ENCODE data around the gene CR1. TPM values are rescaled to one million over a fixed set of nuclear protein-coding genes. Genes with fewer than 3 reads are reported as not detected.
"Not testable (repeated sequence)": the region's sequence is repeated elsewhere in the genome, so short reads cannot be mapped to it uniquely, and the experiment has no call there.

Gene CR1
- polyA plus RNA-seq, 3 donors, result 11.3 to 30.8 (median 26.5) TPM

GRCh38 chr1:207620543-207620893 lies 124.6 kb downstream of the CR1 start:
- no peak overlapping the region for H3K4me2 ChIP-seq (replicated peaks; ENCODE audit: extremely low read depth, low read length, poor library complexity, severe bottlenecking)
- no peak overlapping the region for H3K27ac Mint-ChIP-seq
- no CpG with 5 or more reads among the region's 2 CpGs for WGBS (ENCODE audit: insufficient coverage)

GRCh38 chr1:207625504-207626071 lies 129.6 kb downstream of the CR1 start:
- peaks cover 0 to 82% of the 10 kb centered on the region in 2 donors for H3K36me3 ChIP-seq (replicated peaks in 1 of 2; ENCODE audit: control insufficient read depth in 1 of 2, insufficient read depth in 2 of 2, low read length in 2 of 2)
- H3K9me3 Mint-ChIP-seq; H2AFZ ChIP-seq (ENCODE audit: insufficient read depth, low read depth, low read length, poor library complexity, severe bottlenecking); H3K4me1 ChIP-seq (ENCODE audit: control insufficient read depth in 1 of 2, insufficient read depth in 2 of 2, low read length in 2 of 2); H3K79me2 ChIP-seq (ENCODE audit: insufficient read depth, low read length); H3K4me3 Mint-ChIP-seq; H3K27me3 Mint-ChIP-seq (ENCODE audit: low read depth in 3 of 3); H3K9ac ChIP-seq (ENCODE audit: insufficient read depth, low read length, poor library complexity, severe bottlenecking); H3K4me2 ChIP-seq (replicated peaks; ENCODE audit: extremely low read depth, low read length, poor library complexity, severe bottlenecking); H3K4me3 ChIP-seq (replicated peaks in 1 of 3; ENCODE audit: low read depth in 2 of 3, low read length in 3 of 3); intact Hi-C loops (cut with micrococcal nuclease); H3K27ac ChIP-seq (ENCODE audit: low read depth in 1 of 2, low read length in 2 of 2); H3K27me3 ChIP-seq (ENCODE audit: control insufficient read depth in 2 of 2, insufficient read depth in 2 of 2, low read length in 2 of 2); DNase-seq; H4K20me1 ChIP-seq (ENCODE audit: insufficient read depth, low read length); H3K9me3 ChIP-seq (replicated peaks in 1 of 2; ENCODE audit: control insufficient read depth in 1 of 2, insufficient read depth in 1 of 2, low read length in 2 of 2); H3K4me1 Mint-ChIP-seq: not testable (repeated sequence)
- no CpG with 5 or more reads among the region's 1 CpG for WGBS (ENCODE audit: insufficient coverage)
- Mint-ChIP-seq H3K27ac (peak overlapping the region in 1 of 7 donors; percentile 16), H3K36me3 (peaks cover 75 to 82% of the 10 kb centered on the region in 2 donors)

More at GRCh38 chr1:207620543-207620893, 124.6 kb downstream of the CR1 start:
- Mint-ChIP-seq H3K4me3 (no peak overlapping the region), H3K36me3 (peaks cover 75 to 90% of the 10 kb centered on the region in 2 donors), H3K9me3 (peaks cover 2 to 6% (median 4%) of the 10 kb centered on the region in 7 donors), H3K27me3 (ENCODE audit: low read depth in 3 of 3) (no peaks in the 10 kb centered on the region), H3K4me1 (peaks cover 2% of the 10 kb centered on the region)
- peaks cover 3 to 4% of the 10 kb centered on the region in 2 donors for H3K4me1 ChIP-seq (ENCODE audit: control insufficient read depth in 1 of 2, insufficient read depth in 2 of 2, low read length in 2 of 2)
- H3K9ac ChIP-seq (ENCODE audit: insufficient read depth, low read length, poor library complexity, severe bottlenecking), result no peak overlapping the region
- peaks cover 9 to 91% of the 10 kb centered on the region in 2 donors for H3K36me3 ChIP-seq (replicated peaks in 1 of 2; ENCODE audit: control insufficient read depth in 1 of 2, insufficient read depth in 2 of 2, low read length in 2 of 2)
- DNase-seq, result no peak
- H3K79me2 ChIP-seq (ENCODE audit: insufficient read depth, low read length), result no peaks in the 10 kb centered on the region
- H4K20me1 ChIP-seq (ENCODE audit: insufficient read depth, low read length), result no peaks in the 10 kb centered on the region
- no peak overlapping the region for H3K27ac ChIP-seq (ENCODE audit: low read depth in 1 of 2, low read length in 2 of 2)
- intact Hi-C loops (cut with micrococcal nuclease), result no loop called here
- H3K4me3 ChIP-seq (replicated peaks in 1 of 3; ENCODE audit: low read depth in 2 of 3, low read length in 3 of 3), result no peak overlapping the region
- H3K27me3 ChIP-seq (ENCODE audit: control insufficient read depth in 2 of 2, insufficient read depth in 2 of 2, low read length in 2 of 2), result no peaks in the 10 kb centered on the region
- peaks cover 0 to 6% of the 10 kb centered on the region in 2 donors for H3K9me3 ChIP-seq (replicated peaks in 1 of 2; ENCODE audit: control insufficient read depth in 1 of 2, insufficient read depth in 1 of 2, low read length in 2 of 2)
- H2AFZ ChIP-seq (ENCODE audit: insufficient read depth, low read depth, low read length, poor library complexity, severe bottlenecking), result no peak overlapping the region
- TF ChIP-seq CTCF (IDR thresholded peaks at IDR 0.05), result peak; percentile 49

All from CD14-positive monocyte (primary cell).